T-cell (primary cell): Measurements from ENCODE around the gene COLGALT1. TPM values are rescaled to one million over a fixed set of nuclear protein-coding genes. Genes with fewer than 3 reads are reported as not detected.
A peak's percentile ranks its signal among the peaks of the same experiment; 100 is the strongest.

ENCODE experiments used
- ATAC-seq, 4 experiments: fragments of 200-7000 bp in 3 of 4; fragments of 150-1000 bp in 1 of 4; cut with Tn5 transposase; replicated peaks in 1 of 4; 1 replicate in 3 of 4; 2 replicates in 1 of 4; pipeline ENCODE4 v1.10.0; 2021; ENCODE audit warnings: moderate library complexity in 3 of 4, mild to moderate bottlenecking in 2 of 4, moderate number of reproducible peaks in 1 of 4
- CTCF ChIA-PET, 2 donors: fragments of 300-600 bp; sonication (Branson Sonifier 250); formaldehyde crosslinking; loops; one replicate each; lab custom pipeline; 2022; ENCODE audit warnings: antibody characterized with exemption in 2 of 2; lab: Charles Lee
- POLR2A ChIA-PET, 2 donors: fragments of 300-600 bp; sonication (Branson Sonifier 250); formaldehyde crosslinking; loops; one replicate each; lab custom pipeline; 2022; ENCODE audit warnings: antibody characterized with exemption in 2 of 2; lab: Charles Lee
- DNase-seq, 35 experiments: peaks; one replicate each; pipeline versions ENCODE4 v3.0.0 to v3.0.0-alpha.2; 2013 to 2023
- H3K27ac ChIP-seq: one replicate; pipeline ENCODE4 v1.5.1; 2013; ENCODE audit warnings: low read length
- H3K27me3 ChIP-seq, 2 experiments: replicated peaks in 1 of 2; 1 replicate in 1 of 2; 2 replicates in 1 of 2; pipeline versions ENCODE4 v1.6.1 to v1.7.0; 2013; ENCODE audit warnings: low read length in 1 of 2, mixed read lengths in 1 of 2; ENCODE audit not compliant: control insufficient read depth in 2 of 2, insufficient read depth in 2 of 2; ENCODE audit errors: extremely low read depth in 1 of 2
- H3K36me3 ChIP-seq, 2 donors: 1 replicate in 1 of 2; 2 replicates in 1 of 2; pipeline versions ENCODE4 v1.6.1 to v1.7.0; 2013; ENCODE audit warnings: low read length in 1 of 2; ENCODE audit not compliant: control insufficient read depth in 2 of 2, insufficient read depth in 1 of 2; ENCODE audit errors: extremely low read depth in 1 of 2
- H3K4me1 ChIP-seq, 2 experiments: 1 replicate in 1 of 2; 2 replicates in 1 of 2; pipeline versions ENCODE4 v1.6.1 to v1.7.0; 2013; ENCODE audit warnings: low read length in 2 of 2, mixed read lengths in 1 of 2; ENCODE audit not compliant: insufficient read depth in 2 of 2, control insufficient read depth in 1 of 2; ENCODE audit errors: extremely low read depth in 1 of 2
- H3K4me3 ChIP-seq, 2 donors: 1 replicate in 1 of 2; 2 replicates in 1 of 2; pipeline versions ENCODE4 v1.5.1 to v1.7.0; 2013; ENCODE audit warnings: mild to moderate bottlenecking in 2 of 2, low read length in 1 of 2, moderate library complexity in 1 of 2; ENCODE audit not compliant: control insufficient read depth in 1 of 2; ENCODE audit errors: extremely low read depth in 1 of 2
- H3K9me3 ChIP-seq: 2 replicates; pipeline ENCODE4 v1.7.0; 2013
- H3K27ac Mint-ChIP-seq, 2 donors: one replicate each; pipeline ENCODE4 v1.8.0; 2020 to 2021; ENCODE audit warnings: mild to moderate bottlenecking in 2 of 2, mixed read lengths in 2 of 2
- H3K27me3 Mint-ChIP-seq, 2 donors: one replicate each; pipeline ENCODE4 v1.8.0; 2021 to 2022; ENCODE audit warnings: mixed read lengths in 2 of 2
- H3K36me3 Mint-ChIP-seq: one replicate; pipeline ENCODE4 v1.8.0; 2021; ENCODE audit warnings: mixed read lengths
- H3K4me1 Mint-ChIP-seq, 3 donors: one replicate each; pipeline ENCODE4 v1.8.0; 2020 to 2022; ENCODE audit warnings: mixed read lengths in 3 of 3, mild to moderate bottlenecking in 1 of 3
- H3K4me3 Mint-ChIP-seq, 3 donors: one replicate each; pipeline ENCODE4 v1.8.0; 2020 to 2022; ENCODE audit warnings: mild to moderate bottlenecking in 3 of 3, mixed read lengths in 3 of 3, moderate library complexity in 3 of 3
- H3K9me3 Mint-ChIP-seq, 3 donors: one replicate each; pipeline ENCODE4 v1.8.0; 2020 to 2022; ENCODE audit warnings: mixed read lengths in 3 of 3
- WGBS: methylation state at CpG from one replicate; pipeline ENCODE4 v1.1.5; 2013; ENCODE audit warnings: missing lambda C conversion rate; ENCODE audit not compliant: insufficient coverage; 5-methylcytosine and 5-hydroxymethylcytosine counted together
- total RNA-seq, 35 experiments: library from RNA in 6 of 35; stranded (reverse) in 6 of 35; fragments of 120-200 nt in 1 of 35; gene quantifications; one replicate each; pipeline versions ENCODE4 v1.2.1 to v1.2.4 and lab custom pipeline; 2013 to 2026

COLGALT1 gene
- total RNA-seq, 5 donors from 2014 or later (not counting 1 experiment from before 2014, with no cell fraction given) = 43.0 to 78.1 (median 70.8) TPM

DNA sequence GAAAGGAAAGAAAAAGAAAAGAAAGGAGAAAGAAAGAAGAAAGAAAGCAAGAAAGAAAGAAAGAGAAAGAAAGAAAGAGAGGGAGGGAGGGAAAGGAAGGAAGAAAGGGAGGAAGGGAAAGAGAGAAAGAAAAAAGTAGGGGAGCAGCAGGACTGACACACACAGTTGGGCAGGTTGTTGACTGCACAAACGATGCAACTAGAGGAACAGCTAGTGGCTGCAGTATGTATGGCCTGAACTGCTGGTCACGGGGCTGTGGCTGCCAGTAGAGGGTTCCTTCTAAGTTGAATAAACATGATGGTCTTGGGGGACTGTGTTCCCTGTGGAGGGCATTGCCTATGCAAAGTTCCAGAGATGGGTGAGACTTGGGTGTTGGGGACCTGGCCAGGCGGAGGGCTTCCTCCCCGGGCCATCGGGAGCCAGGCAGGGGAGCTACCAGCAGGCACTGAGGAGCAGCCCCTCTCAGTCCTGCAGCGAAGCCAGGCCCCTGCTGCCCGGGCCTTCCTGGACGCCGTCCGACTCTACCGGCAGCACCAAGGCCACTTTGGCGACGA, 16.7 kb upstream of the COLGALT1 start:
- peaks cover 11 to 18% (median 18%) of the 10 kb centered on the region in 3 donors for H3K4me1 Mint-ChIP-seq

DNA sequence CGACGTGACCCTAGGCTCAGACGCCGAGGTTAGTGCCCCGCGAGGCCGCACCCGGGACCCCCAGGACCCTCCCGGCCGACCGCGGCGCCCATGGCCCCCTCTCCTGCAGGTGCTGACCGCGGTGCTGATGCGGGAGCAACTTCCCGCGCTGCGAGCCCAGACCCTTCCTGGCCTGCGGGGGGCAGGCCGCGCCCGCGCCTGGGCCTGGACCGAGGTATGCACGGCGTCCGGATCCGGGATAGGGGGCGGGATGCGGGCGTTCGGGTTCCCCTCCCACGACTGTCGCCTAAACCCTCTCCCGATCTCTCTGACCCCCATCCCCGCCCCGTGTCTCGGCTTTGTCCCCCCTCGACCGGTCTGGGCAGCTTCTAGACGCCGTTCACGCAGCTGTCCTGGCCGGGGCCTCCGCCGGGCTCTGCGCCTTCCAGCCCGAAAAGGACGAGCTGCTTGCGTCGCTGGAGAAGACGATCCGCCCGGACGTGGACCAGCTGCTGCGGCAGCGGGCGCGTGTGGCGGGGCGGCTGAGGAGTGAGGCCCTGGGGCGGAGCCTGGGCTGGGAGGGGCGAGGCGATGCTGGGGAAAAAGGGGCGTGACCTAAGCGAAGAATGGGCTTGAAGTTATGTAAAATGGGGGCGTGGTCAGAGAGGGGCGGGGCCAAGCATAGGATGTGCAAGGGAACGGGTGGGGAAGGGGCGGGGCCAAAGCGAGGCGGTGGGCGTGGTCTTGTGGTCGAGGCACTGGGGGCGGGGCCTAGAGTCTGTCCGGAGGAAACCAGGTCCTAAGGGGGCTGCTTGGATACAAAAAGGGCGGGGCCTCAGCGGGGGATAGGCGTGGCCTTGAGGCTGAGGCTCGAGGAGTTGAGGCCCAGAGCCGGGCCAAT, 16.0 kb upstream of the COLGALT1 start:
- H3K4me3 Mint-ChIP-seq = peak overlapping the region; percentile 82 to 88 (median 84)
- CTCF ChIA-PET = interaction anchor here in 1 of 2 donors (0.6 kb wide), 1 partner anchor 9 kb away, joined by 3 read pairs; no protein-coding TSS in a partner anchor
- H3K27me3 ChIP-seq = peaks cover 0 to 2% of the 10 kb centered on the region in 2 experiments
- H3K36me3 Mint-ChIP-seq = no peaks in the 10 kb centered on the region
- no peaks in the 10 kb centered on the region for H3K36me3 ChIP-seq
- peak; percentile 82 to 100 (median 98) for DNase-seq
- peaks cover 11 to 18% (median 18%) of the 10 kb centered on the region in 3 donors for H3K4me1 Mint-ChIP-seq
- peaks cover 4 to 17% of the 10 kb centered on the region in 2 experiments for H3K4me1 ChIP-seq
- peak overlapping the region; percentile 73 to 82 for H3K27ac Mint-ChIP-seq
- WGBS = 3% methylated on average over 74 of the region's 82 CpGs
- H3K27ac ChIP-seq = peak overlapping the region; percentile 18
- H3K27me3 Mint-ChIP-seq = no peaks in the 10 kb centered on the region
- POLR2A ChIA-PET = no interaction called here
- H3K9me3 ChIP-seq = no peaks in the 10 kb centered on the region
- H3K4me3 ChIP-seq = peak overlapping the region; percentile 25 to 57
- ATAC-seq = peak; percentile 91 to 94 (median 92)
- no peaks in the 10 kb centered on the region for H3K9me3 Mint-ChIP-seq

More for the DNA sequence above, 16.7 kb upstream of the COLGALT1 start:
- ChIA-PET CTCF (no interaction called here), POLR2A (interaction anchor here in 1 of 2 donors (0.5 kb wide), 1 partner anchor 11 kb away, joined by 3 read pairs; no protein-coding TSS in a partner anchor)
- H3K27ac Mint-ChIP-seq = no peak overlapping the region
- peaks cover 0 to 2% of the 10 kb centered on the region in 2 experiments for H3K27me3 ChIP-seq
- no peaks in the 10 kb centered on the region for H3K36me3 Mint-ChIP-seq
- no peaks in the 10 kb centered on the region for H3K9me3 Mint-ChIP-seq
- ATAC-seq (no peak), DNase-seq (peak in 1 of 35 experiments; percentile 19)
- H3K4me3 ChIP-seq = peak overlapping the region; percentile 25 to 57
- H3K27ac ChIP-seq = no peak overlapping the region
- WGBS = 25% methylated on average over 13 of the region's 13 CpGs
- H3K4me1 ChIP-seq = peaks cover 4 to 17% of the 10 kb centered on the region in 2 experiments
- H3K36me3 ChIP-seq = no peaks in the 10 kb centered on the region
- peak overlapping the region; percentile 55 to 88 (median 69) for H3K4me3 Mint-ChIP-seq
- no peaks in the 10 kb centered on the region for H3K27me3 Mint-ChIP-seq
- no peaks in the 10 kb centered on the region for H3K9me3 ChIP-seq

DNA sequence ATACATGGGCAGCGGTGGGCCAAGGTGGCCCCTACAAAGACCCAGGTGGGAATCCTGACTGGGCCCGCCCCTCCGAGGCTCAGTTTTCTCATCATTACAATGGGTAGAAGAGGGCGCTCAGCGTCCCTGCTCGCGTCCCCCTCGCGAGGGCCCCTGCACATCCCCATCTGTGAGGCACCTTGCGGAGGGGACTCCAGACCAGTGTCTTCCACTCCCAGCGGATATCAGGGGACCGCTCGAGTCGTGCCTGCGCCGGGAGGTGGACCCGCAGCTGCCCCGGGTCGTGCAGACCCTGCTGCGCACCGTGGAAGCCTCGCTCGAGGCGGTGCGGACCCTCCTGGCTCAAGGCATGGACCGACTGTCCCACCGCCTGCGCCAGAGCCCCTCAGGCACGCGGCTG, 15.3 kb upstream of the COLGALT1 start:
- Mint-ChIP-seq H3K4me1 (peaks cover 11 to 18% (median 18%) of the 10 kb centered on the region in 3 donors), H3K36me3 (no peaks in the 10 kb centered on the region), H3K9me3 (no peaks in the 10 kb centered on the region), H3K27ac (no peak overlapping the region), H3K27me3 (no peaks in the 10 kb centered on the region), H3K4me3 (peak overlapping the region in 2 of 3 donors; percentile 82 to 88)
- H3K36me3 ChIP-seq = no peaks in the 10 kb centered on the region
- ChIA-PET CTCF (interaction anchor here in 1 of 2 donors (0.6 kb wide), 1 partner anchor 10 kb away, joined by 3 read pairs; no protein-coding TSS in a partner anchor), POLR2A (no interaction called here)
- peaks cover 4 to 17% of the 10 kb centered on the region in 2 experiments for H3K4me1 ChIP-seq
- no peak overlapping the region for H3K4me3 ChIP-seq
- 94% methylated on average over 15 of the region's 30 CpGs for WGBS
- DNase-seq = peak in 1 of 35 experiments; percentile 17
- no peak overlapping the region for H3K27ac ChIP-seq
- H3K27me3 ChIP-seq = peaks cover 0 to 2% of the 10 kb centered on the region in 2 experiments
- no peaks in the 10 kb centered on the region for H3K9me3 ChIP-seq
- ATAC-seq = peak in 1 of 4 experiments; percentile 3

DNA sequence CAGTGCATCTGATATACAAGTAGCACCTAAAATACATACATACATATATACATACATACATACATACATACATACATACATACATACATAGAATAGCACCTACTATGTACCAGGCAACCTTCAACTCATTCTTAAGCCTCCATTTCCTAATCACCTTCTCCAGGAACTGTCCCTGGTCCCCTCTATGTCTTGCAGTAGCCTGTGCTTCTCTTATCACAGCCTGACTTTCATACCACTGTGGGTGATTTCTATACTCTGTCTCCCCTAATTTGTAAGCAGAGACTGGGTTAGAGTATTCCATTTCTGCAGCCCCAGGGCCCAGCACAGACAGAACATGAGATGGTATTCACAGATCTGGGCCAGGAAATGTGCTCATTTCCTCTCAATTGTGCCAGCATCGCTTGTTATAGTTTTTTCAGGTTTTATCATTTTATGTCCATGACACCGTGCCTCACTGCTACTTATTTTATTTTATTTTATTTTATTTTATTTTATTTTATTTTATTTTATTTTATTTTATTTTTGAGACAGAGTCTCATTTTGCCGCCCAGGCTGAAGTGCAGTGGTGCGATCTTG, 14.2 kb upstream of the COLGALT1 start:
- ChIA-PET CTCF (no interaction called here), POLR2A (interaction anchor here in 1 of 2 donors (0.6 kb wide), 1 partner anchor 11 kb away, joined by 6 read pairs; no protein-coding TSS in a partner anchor)
- ATAC-seq (no peak), DNase-seq (peak in 1 of 35 experiments; percentile 23)
- Mint-ChIP-seq H3K4me1 (peaks cover 11 to 18% (median 18%) of the 10 kb centered on the region in 3 donors), H3K36me3 (no peaks in the 10 kb centered on the region), H3K27ac (peak overlapping the region in 1 of 2 donors; percentile 61), H3K4me3 (peak overlapping the region in 1 of 3 donors; percentile 51), H3K27me3 (no peaks in the 10 kb centered on the region), H3K9me3 (no peaks in the 10 kb centered on the region)
- Histone ChIP-seq H3K27ac (no peak overlapping the region), H3K9me3 (no peaks in the 10 kb centered on the region), H3K4me3 (no peak overlapping the region), H3K4me1 (peaks cover 4 to 17% of the 10 kb centered on the region in 2 experiments), H3K36me3 (no peaks in the 10 kb centered on the region), H3K27me3 (peaks cover 0 to 2% of the 10 kb centered on the region in 2 experiments)
- WGBS = no CpG with 5 or more reads among the region's 4 CpGs

DNA sequence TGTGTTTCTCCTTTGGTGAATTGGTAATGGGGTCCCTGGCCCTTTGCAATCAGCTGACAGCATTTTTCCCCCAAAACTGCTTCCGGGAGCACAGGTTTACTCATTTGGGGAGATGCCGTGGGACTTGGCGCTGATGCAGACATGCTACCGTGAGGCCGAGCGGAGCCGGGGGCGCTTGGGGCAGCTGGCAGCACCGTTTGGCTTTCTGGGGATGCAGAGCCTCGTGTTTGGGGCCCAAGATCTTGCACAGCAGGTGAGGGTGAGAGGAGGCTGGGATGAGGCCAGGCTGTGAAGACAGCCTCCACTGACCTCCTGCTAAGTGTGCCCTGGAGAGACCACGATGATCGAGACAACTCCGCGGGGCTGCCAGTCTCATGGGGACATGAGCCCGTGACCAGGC, 13.4 kb upstream of the COLGALT1 start:
- ATAC-seq (no peak), DNase-seq (no peak)
- ChIA-PET POLR2A (no interaction called here), CTCF (no interaction called here)
- Histone ChIP-seq H3K4me3 (no peak overlapping the region), H3K4me1 (peaks cover 4 to 17% of the 10 kb centered on the region in 2 experiments), H3K9me3 (no peaks in the 10 kb centered on the region), H3K27me3 (peaks cover 0 to 2% of the 10 kb centered on the region in 2 experiments), H3K27ac (no peak overlapping the region), H3K36me3 (no peaks in the 10 kb centered on the region)
- peaks cover 11 to 18% (median 18%) of the 10 kb centered on the region in 3 donors for H3K4me1 Mint-ChIP-seq
- H3K36me3 Mint-ChIP-seq = no peaks in the 10 kb centered on the region
- H3K9me3 Mint-ChIP-seq = no peaks in the 10 kb centered on the region
- 85% methylated on average over 15 of the region's 15 CpGs for WGBS
- H3K27me3 Mint-ChIP-seq = no peaks in the 10 kb centered on the region
- H3K4me3 Mint-ChIP-seq = no peak overlapping the region
- peak overlapping the region in 1 of 2 donors; percentile 8 for H3K27ac Mint-ChIP-seq
